ENCODE results near the gene PLD5.
"Not testable (repeated sequence)": the region's sequence is repeated elsewhere in the genome, so short reads cannot be mapped to it uniquely, and the experiment has no call there.

DNA sequence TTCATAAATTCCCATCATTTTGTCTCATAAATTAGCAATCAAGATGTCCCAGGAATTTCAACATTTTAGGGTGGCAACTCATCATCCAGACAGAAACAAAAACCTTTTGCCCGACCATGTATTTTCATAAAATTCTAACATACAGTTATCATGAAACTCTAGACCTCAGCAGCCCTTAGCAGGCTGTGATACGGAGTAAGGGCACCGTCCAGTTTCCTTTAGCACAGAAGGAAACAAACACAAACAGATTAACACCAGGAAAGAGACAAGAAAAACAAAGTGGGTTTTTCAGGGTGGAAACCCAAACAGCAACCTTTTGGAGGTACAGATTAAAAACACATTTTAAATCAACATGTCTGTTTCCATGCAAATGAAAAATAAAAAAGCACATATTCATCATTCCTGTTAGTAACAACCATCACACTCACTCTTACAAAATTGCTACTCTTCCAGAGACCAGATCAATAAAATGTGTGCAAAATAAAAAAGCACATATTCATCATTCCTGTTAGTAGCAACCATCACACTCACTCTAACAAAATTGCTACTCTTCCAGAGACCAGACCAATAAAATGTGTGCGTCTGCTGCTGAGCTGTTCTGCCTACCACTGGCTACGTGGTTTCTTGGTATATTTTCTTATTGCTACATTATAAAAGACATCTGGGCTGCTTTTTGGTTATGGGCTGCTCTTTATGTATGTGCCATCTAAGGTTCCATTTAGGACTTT is 241.6 kb downstream of the PLD5 start:
- TF ChIP-seq MYC (IDR thresholded peaks at IDR 0.05; ENCODE audit: low read depth, low read length); EZH2 (IDR thresholded peaks at IDR 0.05; ENCODE audit: borderline replicate concordance, low read depth, low read length, severe bottlenecking); POLR2A (IDR thresholded peaks at IDR 0.05; ENCODE audit: low read depth, low read length); JUN (IDR thresholded peaks at IDR 0.05; ENCODE audit: borderline replicate concordance, insufficient read depth, insufficient read length, low read depth); POLR2AphosphoS5 (IDR thresholded peaks at IDR 0.05; ENCODE audit: insufficient read depth, low read depth, low read length): not testable (repeated sequence)
- TF ChIP-seq, protein P1, sequence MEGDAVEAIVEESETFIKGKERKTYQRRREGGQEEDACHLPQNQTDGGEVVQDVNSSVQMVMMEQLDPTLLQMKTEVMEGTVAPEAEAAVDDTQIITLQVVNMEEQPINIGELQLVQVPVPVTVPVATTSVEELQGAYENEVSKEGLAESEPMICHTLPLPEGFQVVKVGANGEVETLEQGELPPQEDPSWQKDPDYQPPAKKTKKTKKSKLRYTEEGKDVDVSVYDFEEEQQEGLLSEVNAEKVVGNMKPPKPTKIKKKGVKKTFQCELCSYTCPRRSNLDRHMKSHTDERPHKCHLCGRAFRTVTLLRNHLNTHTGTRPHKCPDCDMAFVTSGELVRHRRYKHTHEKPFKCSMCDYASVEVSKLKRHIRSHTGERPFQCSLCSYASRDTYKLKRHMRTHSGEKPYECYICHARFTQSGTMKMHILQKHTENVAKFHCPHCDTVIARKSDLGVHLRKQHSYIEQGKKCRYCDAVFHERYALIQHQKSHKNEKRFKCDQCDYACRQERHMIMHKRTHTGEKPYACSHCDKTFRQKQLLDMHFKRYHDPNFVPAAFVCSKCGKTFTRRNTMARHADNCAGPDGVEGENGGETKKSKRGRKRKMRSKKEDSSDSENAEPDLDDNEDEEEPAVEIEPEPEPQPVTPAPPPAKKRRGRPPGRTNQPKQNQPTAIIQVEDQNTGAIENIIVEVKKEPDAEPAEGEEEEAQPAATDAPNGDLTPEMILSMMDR (IDR thresholded peaks at IDR 0.05; ENCODE audit: extremely low read depth in 1 of 2, insufficient read depth in 1 of 2, low read depth in 1 of 2, low read length in 2 of 2), result not testable (repeated sequence)
- TF ChIP-seq, protein P2, sequence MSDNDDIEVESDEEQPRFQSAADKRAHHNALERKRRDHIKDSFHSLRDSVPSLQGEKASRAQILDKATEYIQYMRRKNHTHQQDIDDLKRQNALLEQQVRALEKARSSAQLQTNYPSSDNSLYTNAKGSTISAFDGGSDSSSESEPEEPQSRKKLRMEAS (IDR thresholded peaks at IDR 0.05; ENCODE audit: insufficient read depth, insufficient read length), result not testable (repeated sequence)

All from endothelial cell of umbilical vein (primary cell).